Neural progenitor cell (in vitro differentiated cells): ENCODE results near the gene RMI2.

Experiments
- EZH2 ChIP-seq: fragments of 200-600 bp; sonication (generic); IDR thresholded peaks from 2 replicates; pipeline ENCODE4 v1.6.1; 2017; ENCODE audit warnings: antibody characterized with exemption, mild to moderate bottlenecking, moderate library complexity
- EZH2phosphoT487 ChIP-seq: fragments of 200-600 bp; sonication (generic); IDR thresholded peaks from 2 replicates; pipeline ENCODE4 v1.6.1; 2017; ENCODE audit warnings: antibody characterized with exemption
- TF ChIP-seq, protein P1 (sequence below): fragments of 200-600 bp; sonication (generic); IDR thresholded peaks from 2 replicates; pipeline ENCODE4 v1.5.1; 2017; ENCODE audit warnings: antibody characterized with exemption, mild to moderate bottlenecking

- TF ChIP-seq EZH2: no peak
- TF ChIP-seq, protein P1, sequence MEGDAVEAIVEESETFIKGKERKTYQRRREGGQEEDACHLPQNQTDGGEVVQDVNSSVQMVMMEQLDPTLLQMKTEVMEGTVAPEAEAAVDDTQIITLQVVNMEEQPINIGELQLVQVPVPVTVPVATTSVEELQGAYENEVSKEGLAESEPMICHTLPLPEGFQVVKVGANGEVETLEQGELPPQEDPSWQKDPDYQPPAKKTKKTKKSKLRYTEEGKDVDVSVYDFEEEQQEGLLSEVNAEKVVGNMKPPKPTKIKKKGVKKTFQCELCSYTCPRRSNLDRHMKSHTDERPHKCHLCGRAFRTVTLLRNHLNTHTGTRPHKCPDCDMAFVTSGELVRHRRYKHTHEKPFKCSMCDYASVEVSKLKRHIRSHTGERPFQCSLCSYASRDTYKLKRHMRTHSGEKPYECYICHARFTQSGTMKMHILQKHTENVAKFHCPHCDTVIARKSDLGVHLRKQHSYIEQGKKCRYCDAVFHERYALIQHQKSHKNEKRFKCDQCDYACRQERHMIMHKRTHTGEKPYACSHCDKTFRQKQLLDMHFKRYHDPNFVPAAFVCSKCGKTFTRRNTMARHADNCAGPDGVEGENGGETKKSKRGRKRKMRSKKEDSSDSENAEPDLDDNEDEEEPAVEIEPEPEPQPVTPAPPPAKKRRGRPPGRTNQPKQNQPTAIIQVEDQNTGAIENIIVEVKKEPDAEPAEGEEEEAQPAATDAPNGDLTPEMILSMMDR: no peak
- TF ChIP-seq EZH2phosphoT487: no peak
Observed at GRCh38 chr16:11372073-11372828, 27.0 kb downstream of the RMI2 start.
